ENCODE results near the gene FLT3LG.
A peak's percentile ranks its signal among the peaks of the same experiment; 100 is the strongest.

FLT3LG gene, protein sequence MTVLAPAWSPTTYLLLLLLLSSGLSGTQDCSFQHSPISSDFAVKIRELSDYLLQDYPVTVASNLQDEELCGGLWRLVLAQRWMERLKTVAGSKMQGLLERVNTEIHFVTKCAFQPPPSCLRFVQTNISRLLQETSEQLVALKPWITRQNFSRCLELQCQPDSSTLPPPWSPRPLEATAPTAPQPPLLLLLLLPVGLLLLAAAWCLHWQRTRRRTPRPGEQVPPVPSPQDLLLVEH

DNA sequence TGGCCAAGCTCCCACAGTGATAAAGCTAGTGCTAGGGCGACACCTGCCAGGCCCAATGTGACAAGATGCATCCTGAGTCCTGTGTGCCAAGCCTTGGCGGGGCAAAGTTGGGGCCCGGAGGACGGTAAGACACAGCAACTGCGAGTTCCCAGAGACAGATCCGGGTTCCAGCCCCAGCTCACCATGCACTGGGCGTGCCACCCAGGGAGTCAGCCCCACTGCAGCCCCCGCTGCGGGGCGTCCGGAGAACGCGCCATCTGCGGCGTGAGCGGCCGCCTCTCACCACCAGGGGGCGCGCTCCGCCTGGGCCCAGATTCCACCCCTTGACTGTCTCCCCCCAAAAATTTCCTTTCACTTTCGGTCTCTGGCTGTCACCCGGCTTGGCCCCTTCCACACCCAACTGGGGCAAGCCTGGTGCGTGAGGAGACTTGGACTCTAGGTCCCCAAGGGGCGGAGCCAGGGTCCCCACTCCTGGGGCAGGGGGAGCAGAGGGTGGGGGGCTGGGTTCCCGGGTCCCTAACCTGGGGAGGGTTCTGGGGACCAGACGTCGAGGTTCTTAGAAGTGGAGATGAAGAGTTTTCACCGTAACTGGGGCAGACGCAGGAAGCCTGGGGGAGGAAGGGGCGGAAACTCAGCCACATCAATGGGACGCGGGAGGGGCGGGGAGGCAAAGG lies at the start of gene FLT3LG:
TSS of gene FLT3LG (plus strand) at position 348 of the 674 bp plus-strand sequence. CDS start 425 bp downstream, outside the sequence.
- TF ChIP-seq JUND (IDR thresholded peaks at IDR 0.05; ENCODE audit: low read depth) = no peak
- in situ Hi-C loops (cut with HindIII; ENCODE audit: low pct_unique_long_range_greater_than_20kb, low sequenced_read_pairs) = no loop called here

DNA sequence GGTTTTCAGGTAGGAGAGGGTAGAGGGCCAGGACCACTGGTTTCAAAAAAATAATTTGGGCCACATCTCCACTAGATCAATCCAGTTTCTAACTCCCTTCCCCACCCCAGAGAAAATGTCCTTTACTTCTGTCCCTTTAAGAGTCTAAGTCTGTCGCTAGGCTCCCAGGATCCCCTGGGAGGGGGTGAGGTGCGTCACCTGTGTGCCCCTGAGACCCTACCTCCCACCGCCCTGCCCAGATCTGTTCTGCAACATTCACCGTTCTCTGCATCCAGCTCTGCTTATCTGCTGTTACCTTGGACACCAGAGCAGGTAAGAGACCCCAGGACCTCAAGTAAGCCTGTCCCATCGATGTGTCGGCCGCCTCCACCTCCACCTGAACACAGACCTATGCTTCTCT lies 48.8 kb upstream of the FLT3LG start, which contains the start of gene GFY:
TSS of gene GFY (plus strand) at position 211 of the 400 bp plus-strand sequence. CDS start 1,043 bp downstream, outside the sequence.
- DNase-seq (ENCODE audit: low read depth in 1 of 2, low spot score in 1 of 2) = no peak
- TF ChIP-seq JUND (IDR thresholded peaks at IDR 0.05; ENCODE audit: low read depth) = no peak
- in situ Hi-C loops (cut with HindIII; ENCODE audit: low pct_unique_long_range_greater_than_20kb, low sequenced_read_pairs) = no loop called here

More for the DNA sequence above, at the start of gene FLT3LG:
- DNase-seq (ENCODE audit: low read depth in 1 of 2, low spot score in 1 of 2) = peak; percentile 72 to 75

DNA sequence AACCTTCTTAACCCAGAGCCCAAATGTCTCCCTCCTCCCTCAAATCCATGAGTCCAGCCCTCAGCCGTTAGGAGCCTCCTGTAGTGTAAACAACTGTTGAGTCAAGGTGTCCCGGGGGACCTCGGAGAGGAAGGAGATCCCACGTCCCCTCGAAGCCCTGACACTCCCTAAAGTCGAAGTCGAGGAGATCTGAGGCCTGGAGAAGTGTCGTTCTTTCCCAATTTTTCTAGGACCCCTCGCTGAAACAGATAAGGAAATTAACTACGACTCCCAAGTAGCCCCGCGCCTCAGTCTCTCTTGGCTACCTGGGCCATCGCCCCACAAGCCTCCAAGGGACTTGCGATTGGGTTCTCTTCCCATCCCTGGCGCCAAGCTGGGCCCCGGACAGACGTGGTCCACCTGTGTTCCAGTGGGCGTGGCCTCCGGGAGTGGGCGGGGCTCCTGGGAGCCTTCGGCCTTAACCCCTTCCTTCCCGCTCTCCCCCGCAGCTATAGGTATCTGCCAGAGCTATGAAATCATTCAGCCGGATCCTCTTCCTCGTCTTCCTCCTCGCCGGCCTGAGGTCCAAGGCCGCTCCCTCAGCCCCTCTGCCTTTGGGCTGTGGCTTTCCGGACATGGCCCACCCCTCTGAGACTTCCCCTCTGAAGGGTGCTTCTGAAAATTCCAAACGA lies 48.0 kb upstream of the FLT3LG start:
- peak in 1 of 2 experiments; percentile 59 for DNase-seq (ENCODE audit: low read depth in 1 of 2, low spot score in 1 of 2)
- TF ChIP-seq JUND (IDR thresholded peaks at IDR 0.05; ENCODE audit: low read depth) = no peak
- in situ Hi-C loops (cut with HindIII; ENCODE audit: low pct_unique_long_range_greater_than_20kb, low sequenced_read_pairs) = no loop called here

DNA sequence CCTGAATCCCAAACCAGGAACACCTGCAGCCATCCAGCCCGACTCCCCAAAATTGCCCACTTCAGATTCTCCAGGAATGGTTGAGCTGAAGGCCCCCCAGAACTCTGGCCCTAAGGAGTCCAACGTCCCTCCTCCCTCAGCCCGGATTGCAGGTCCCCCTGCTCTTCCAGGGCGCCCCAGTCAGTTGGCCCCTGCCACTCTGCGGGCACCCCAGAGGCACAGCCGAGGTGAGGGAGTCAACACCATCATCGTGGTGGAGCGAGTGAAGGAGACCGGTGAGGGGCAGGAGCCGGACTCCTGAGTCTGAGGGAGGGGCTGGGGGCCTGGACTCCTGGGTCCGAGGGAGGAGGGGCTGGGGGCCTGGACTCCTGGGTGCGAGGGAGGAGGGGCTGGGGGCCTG lies 46.7 kb upstream of the FLT3LG start:
- DNase-seq (ENCODE audit: low read depth in 1 of 2, low spot score in 1 of 2) = no peak
- TF ChIP-seq JUND (IDR thresholded peaks at IDR 0.05; ENCODE audit: low read depth) = no peak
- in situ Hi-C loops (cut with HindIII; ENCODE audit: low pct_unique_long_range_greater_than_20kb, low sequenced_read_pairs) = no loop called here

DNA sequence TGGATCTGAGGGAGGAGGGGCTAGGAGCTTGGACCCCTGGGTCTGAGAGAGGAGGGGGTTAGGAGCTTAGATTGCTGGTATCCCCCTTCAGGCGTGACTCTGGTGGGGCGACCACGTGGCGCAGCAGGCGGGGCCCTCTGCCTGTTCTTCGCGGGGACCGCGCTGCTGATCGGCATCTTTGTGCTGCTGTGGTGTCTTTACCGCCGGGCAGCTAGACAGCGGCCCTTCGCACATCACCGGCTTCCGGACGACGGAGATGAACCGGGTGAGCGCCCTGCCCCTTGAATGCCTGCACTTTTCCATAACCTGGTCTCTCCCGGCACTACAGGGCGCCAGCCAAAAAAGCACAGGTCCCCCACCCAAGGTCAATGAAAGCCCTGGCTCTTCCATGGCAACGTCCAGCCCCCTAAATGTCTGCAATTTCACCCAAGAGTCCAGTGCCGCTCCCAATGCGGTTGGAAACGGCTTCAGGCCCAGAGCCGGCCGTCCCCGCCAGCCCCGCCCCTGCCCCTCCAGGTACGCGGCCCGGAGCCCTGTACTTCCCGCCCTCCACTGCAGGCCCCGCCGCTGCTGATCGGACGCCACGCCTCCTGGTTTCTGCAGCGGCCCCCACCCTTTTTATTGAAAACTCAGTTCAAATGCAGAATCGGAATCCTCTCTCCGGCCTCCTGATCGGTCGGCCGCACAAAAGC lies 46.0 kb upstream of the FLT3LG start:
- no peak for TF ChIP-seq JUND (IDR thresholded peaks at IDR 0.05; ENCODE audit: low read depth)
- in situ Hi-C loops (cut with HindIII; ENCODE audit: low pct_unique_long_range_greater_than_20kb, low sequenced_read_pairs) = no loop called here
- no peak for DNase-seq (ENCODE audit: low read depth in 1 of 2, low spot score in 1 of 2)

DNA sequence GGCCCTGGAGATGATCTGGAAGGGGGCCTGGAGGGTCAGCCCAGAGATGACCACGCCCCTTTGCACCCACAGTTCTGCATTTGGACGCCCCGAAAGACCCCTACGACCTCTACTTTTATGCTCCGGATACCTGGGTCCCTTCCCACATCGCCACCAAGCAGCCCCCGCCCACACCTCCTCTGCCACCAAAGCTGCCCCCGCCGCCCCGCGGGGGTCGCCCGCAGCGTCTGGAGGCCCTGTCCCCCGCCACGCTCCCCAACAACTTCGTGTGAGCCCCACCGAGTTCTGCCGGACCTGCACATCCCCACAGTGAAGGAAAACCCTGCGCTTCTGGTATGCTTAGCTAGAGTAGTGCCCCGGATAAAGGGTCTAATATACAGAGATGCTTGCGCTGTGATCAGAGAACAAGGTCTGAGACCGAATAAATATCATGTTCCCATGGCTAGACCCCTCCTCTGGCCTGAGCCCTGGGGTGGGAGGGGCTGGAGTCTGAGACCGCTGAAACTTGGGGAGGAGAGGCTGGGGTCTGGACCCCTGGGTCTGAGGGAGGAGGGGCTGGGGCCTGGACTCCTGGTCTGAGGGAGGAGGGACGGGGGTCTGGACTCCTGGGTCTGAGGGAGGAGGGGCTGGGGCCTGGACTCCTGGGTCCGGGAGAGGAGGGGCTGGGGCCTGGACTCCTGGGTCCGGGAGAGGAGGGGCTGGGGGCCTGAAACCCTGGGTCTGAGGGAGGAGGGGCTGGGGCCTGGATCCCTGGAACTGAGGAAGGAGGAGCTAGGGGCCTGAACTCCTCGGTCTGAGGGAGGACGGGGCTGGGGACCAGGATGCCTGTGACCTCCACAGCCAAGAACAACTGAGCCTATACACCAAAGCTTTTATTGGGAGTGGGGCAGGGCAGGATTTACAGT lies 45.2 kb upstream of the FLT3LG start:
- TF ChIP-seq JUND (IDR thresholded peaks at IDR 0.05; ENCODE audit: low read depth) = no peak
- in situ Hi-C loops (cut with HindIII; ENCODE audit: low pct_unique_long_range_greater_than_20kb, low sequenced_read_pairs) = no loop called here
- DNase-seq (ENCODE audit: low read depth in 1 of 2, low spot score in 1 of 2) = no peak

DNA sequence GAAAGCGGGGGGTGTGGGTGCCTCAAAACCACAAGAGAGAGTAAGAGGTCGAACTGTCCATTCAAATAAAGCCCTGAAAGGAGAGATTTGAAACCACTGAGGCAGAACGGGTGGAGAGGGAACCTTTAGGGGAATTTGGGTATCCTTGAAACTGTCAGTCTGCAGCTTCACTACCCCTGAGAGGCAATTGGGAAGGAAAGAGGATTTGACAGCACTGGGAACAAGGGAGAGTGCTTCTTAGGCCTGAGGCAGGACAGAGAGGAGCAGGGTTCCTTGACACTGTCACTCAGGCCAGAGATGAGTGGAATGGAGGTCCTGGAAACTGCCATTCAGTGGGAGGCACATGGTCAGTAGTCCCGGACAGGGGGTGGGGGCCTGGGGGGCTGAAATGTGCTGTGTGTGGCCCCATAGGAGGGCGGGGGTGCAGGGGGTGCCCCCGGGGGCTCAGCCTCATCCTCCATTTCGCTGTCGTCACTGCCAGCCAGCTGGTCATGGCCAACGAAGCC lies 43.8 kb upstream of the FLT3LG start:
- no peak for TF ChIP-seq JUND (IDR thresholded peaks at IDR 0.05; ENCODE audit: low read depth)
- in situ Hi-C loops (cut with HindIII; ENCODE audit: low pct_unique_long_range_greater_than_20kb, low sequenced_read_pairs) = no loop called here
- DNase-seq (ENCODE audit: low read depth in 1 of 2, low spot score in 1 of 2) = no peak

DNA sequence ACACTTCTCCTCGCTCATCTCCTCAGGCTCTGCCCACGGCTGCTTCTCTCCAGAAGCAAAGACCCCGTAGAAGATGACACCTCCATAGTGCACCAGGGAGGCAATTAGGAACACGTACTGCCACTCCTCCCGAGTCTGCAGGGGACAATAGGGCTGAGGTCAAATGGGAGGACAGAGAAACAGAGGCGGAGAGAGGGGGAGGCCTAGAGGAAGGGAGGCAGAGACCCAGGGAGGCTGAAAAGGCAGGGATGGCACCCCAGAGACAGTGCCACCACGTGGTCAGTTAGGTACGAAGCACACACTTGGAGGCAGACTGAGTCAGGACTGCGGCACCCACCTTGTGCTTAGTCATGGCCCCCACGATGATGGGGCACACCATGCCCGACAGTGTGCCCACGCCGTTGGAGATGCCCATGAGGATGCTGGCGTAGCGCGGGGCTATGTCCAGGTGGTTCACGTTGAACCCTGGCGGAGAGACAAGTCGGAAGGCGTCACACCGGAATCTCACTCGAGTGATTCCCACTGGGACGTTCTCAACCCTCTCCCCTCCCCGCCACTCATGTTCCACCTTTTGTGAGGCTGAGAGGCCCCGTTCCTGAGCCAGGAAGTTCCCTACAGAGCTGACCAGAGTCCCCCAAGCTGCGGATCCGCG lies 43.2 kb upstream of the FLT3LG start:
- DNase-seq (ENCODE audit: low read depth in 1 of 2, low spot score in 1 of 2) = peak in 1 of 2 experiments; percentile 44
- TF ChIP-seq JUND (IDR thresholded peaks at IDR 0.05; ENCODE audit: low read depth) = no peak
- in situ Hi-C loops (cut with HindIII; ENCODE audit: low pct_unique_long_range_greater_than_20kb, low sequenced_read_pairs) = no loop called here

DNA sequence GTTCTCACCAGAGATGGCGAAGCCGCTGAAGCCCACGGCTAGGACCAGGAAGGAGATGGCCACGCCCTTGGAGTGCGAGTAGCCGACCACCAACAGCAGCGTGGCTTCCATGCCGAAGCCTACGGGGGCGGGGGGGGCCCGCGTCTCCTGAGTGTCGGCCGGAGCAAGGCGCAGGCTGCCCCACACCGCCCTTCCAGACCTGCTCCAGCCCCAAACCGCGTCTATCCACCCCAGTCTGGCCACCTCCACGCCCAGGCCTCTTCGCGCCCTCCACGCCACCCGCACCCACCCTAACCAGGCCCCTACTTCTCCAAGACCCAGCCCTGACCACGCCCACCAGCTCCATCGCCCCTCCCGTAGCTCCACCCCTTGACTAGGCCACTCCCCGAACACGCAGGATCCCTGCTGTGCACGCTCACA lies 42.7 kb upstream of the FLT3LG start:
- TF ChIP-seq JUND (IDR thresholded peaks at IDR 0.05; ENCODE audit: low read depth) = no peak
- in situ Hi-C loops (cut with HindIII; ENCODE audit: low pct_unique_long_range_greater_than_20kb, low sequenced_read_pairs) = no loop called here
- DNase-seq (ENCODE audit: low read depth in 1 of 2, low spot score in 1 of 2) = no peak

DNA sequence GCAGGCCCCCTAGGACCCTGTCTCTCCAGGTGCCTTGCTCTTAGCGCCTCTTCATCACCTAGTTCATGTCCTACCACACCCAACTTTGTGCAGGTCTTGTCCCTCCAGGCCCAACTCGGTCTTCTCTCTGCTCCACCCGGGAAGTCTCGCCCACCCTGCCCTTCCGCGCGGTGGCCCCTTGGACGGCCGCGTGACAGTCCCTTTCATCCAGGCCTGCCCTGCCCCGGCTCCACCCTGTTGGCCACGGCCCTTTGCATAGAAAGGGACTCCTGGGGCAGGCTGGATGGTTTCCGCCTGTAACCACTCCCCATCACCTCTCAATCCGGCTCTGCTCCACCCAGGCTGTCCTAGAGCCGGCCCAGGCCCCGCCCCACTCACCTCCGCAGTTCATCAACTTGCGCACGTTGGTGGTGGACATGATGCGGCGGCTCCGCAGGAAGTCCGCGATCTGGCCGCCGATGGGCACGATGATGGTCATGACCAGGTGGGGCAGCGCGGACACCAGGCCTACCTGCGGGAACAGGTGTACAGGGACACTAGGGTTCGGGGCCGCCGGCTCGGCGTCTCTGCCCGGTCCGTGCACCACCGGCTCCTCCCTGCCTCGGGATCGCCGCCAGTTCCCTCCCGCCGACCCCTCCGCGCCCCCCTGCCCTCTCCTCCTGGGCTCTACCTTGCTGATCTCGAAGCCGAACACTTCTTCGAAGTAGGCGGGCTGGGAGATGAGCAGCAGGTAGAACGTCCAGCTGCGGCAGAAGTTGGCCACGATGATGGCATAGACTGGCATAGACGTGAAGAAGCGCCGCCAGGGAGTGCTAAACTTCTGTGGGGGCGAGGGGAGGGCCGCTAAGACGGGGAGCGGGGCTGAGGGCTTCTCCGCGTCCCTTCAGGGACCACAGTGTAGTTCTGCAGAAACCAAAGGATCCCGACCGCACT lies 41.6 kb upstream of the FLT3LG start:
- no peak for DNase-seq (ENCODE audit: low read depth in 1 of 2, low spot score in 1 of 2)
- no peak for TF ChIP-seq JUND (IDR thresholded peaks at IDR 0.05; ENCODE audit: low read depth)
- in situ Hi-C loops (cut with HindIII; ENCODE audit: low pct_unique_long_range_greater_than_20kb, low sequenced_read_pairs) = no loop called here

All from T47D (cell line).